Measurements from ENCODE around the gene ATP6V1G1. TPM values are rescaled to one million over a fixed set of nuclear protein-coding genes. Genes with fewer than 3 reads are reported as not detected.

ATP6V1G1 gene
- total RNA-seq, 2 experiments from 2014 or later = 92.4 to 94.2 TPM

DNA sequence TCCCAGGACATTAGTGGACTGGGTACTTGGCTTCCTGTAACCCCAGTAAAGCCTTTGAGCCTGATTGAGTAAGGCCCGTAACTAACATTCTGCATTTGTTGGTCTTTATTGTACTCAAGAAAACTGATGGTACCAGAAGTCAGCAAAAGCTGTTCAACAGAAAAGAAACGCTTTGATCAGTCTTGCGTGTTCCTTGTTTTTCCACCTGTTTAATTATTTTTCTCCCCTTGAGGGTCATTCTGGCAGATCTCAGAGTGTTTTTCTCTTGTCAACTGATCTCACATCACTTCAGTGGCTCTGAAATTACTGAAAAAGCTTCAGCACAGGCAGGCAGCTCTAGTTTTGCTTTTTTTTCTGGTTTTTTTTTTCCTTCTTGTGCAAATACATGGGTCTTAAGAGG lies 17.4 kb downstream of the ATP6V1G1 start:
- H3K27ac Mint-ChIP-seq = no peak overlapping the region
- H3K27me3 Mint-ChIP-seq = no peaks in the 10 kb centered on the region
- no peak overlapping the region for H3K4me3 Mint-ChIP-seq
- POLR2A ChIA-PET = no interaction called here
- peaks cover 8% of the 10 kb centered on the region for H3K9me3 Mint-ChIP-seq
- H3K36me3 Mint-ChIP-seq (ENCODE audit: low read depth) = peaks cover 31% of the 10 kb centered on the region
- no peak for DNase-seq
- CTCF ChIA-PET = interaction anchor here (1.2 to 1.4 kb wide), 2 partner anchors 13 to 76 kb away, joined by 3 to 5 read pairs; no protein-coding TSS in a partner anchor
- H3K4me1 Mint-ChIP-seq = peaks cover 8% of the 10 kb centered on the region

DNA sequence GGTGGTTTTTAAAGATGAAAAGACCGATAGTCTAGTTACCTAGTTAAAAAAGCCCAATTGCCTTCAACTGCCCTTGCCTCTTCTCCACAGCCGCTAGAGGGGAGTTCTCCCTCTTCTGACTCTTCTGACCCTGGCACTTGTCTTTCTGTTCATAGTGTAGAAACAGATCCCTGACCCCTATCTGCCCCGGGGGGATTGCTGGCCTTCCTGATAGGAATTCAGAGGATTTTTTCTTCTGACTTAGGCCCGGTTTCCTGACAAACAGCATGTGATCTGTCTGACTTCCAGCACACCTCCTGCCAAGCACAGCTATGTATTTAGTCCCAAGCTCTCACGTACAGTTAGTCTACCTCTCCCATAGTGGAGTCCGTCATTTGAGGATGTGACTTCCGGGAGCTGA lies 18.5 kb downstream of the ATP6V1G1 start:
- POLR2A ChIA-PET = interaction anchor here (2.1 to 2.6 kb wide), 2 partner anchors 14 to 18 kb away, joined by 5 to 8 read pairs; partner anchors contain the start of gene ATP6V1G1

DNA sequence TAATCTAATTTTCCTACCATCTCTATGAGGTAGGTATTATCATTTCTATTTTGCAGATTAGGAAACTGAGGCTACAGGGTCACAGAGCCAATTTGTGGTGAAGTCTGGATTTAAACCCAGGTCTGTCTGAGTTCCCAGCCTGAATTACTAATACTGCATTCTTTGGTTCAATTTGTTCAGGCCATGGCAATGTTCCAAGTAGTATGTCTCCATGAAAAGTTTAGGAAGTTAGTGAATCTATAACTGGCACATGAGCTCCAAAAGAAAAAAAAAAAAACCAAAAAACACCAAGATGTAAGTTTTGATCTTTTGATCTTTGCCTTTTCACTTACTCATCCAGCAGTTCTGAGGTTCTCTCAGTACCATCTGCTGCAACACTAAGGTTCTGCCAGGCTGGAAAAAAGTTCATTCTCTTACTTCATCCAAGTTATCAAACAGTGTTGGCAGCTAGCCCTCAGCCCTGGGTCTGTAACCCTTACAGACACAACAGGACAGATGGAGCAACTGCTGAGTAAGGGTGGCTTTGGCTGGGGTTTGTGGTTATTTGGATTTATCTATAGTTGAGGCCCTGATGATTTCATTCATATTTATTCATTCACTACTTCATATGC lies 19.1 kb downstream of the ATP6V1G1 start:
- POLR2A ChIA-PET = interaction anchor here (2.1 to 2.6 kb wide), 2 partner anchors 14 to 19 kb away, joined by 5 to 8 read pairs; partner anchors contain the start of gene ATP6V1G1
- peaks cover 5% of the 10 kb centered on the region for H3K9me3 Mint-ChIP-seq
- peaks cover 17% of the 10 kb centered on the region for H3K4me1 Mint-ChIP-seq
- no peaks in the 10 kb centered on the region for H3K27me3 Mint-ChIP-seq
- no peak overlapping the region for H3K4me3 Mint-ChIP-seq
- no peak overlapping the region for H3K27ac Mint-ChIP-seq
- no peak for DNase-seq
- peaks cover 14% of the 10 kb centered on the region for H3K36me3 Mint-ChIP-seq (ENCODE audit: low read depth)
- CTCF ChIA-PET = interaction anchor here (0.6 to 4.1 kb wide), 6 partner anchors 14 to 221 kb away, joined by 3 to 17 read pairs (median 4); partner anchors contain the start of gene ATP6V1G1

More for the DNA sequence above, 18.5 kb downstream of the ATP6V1G1 start:
- Mint-ChIP-seq H3K27me3 (no peaks in the 10 kb centered on the region), H3K4me1 (peaks cover 17% of the 10 kb centered on the region), H3K27ac (no peak overlapping the region), H3K4me3 (no peak overlapping the region), H3K9me3 (peaks cover 8% of the 10 kb centered on the region), H3K36me3 (ENCODE audit: low read depth) (peaks cover 21% of the 10 kb centered on the region)
- DNase-seq = no peak
- CTCF ChIA-PET = interaction anchor here (0.6 to 4.1 kb wide), 4 partner anchors 14 to 220 kb away, joined by 3 to 17 read pairs (median 4); no protein-coding TSS in a partner anchor

DNA sequence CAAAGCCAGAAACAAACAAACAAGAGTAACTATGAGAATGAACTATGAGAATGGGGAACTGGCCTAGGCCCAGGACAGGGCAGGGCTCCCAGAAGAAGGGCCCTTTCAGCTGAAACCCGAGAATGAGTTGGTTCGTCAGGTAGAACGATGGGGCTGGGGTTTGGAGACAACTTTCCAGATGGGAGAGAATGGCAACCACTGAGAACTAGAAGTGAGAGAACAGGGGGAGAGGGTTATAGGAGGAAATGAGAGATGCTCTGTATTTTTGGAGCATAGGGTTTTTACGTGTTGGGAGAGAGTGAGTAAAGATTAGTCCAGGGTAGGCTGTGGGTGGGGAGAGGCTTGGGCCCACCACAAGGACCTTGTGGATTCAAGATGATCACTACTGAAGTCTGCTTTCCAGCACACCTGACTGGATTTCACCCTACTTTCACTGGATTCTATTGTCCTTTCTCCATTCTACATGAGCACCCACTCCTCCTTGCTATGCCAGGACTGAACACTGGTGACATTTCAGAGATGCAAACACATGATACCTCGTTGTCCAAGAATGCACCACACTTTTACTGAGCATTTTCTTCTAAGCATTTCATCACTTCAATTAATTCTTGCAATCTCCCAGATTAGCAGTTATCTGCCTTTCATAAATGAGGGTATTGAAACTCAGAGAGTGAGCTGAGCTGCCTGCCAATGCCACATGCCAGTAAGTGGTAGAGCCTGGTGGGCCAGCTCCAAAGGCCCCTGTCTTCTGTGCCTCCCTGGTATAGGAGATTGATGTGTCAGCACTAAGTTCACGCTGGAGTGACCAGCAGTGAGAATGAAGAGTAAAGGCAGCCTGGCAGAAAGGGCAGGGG lies 20.3 kb downstream of the ATP6V1G1 start:
- Mint-ChIP-seq H3K36me3 (ENCODE audit: low read depth) (peaks cover 9% of the 10 kb centered on the region), H3K4me3 (no peak overlapping the region), H3K27me3 (no peaks in the 10 kb centered on the region), H3K9me3 (no peaks in the 10 kb centered on the region), H3K27ac (no peak overlapping the region), H3K4me1 (peaks cover 27% of the 10 kb centered on the region)
- CTCF ChIA-PET = interaction anchor here (1.1 to 4.1 kb wide), 3 partner anchors 15 to 45 kb away, joined by 3 to 17 read pairs (median 4); no protein-coding TSS in a partner anchor
- DNase-seq = no peak
- POLR2A ChIA-PET = interaction anchor here (1.1 to 2.6 kb wide), 2 partner anchors 15 kb away, joined by 5 to 8 read pairs; no protein-coding TSS in a partner anchor

DNA sequence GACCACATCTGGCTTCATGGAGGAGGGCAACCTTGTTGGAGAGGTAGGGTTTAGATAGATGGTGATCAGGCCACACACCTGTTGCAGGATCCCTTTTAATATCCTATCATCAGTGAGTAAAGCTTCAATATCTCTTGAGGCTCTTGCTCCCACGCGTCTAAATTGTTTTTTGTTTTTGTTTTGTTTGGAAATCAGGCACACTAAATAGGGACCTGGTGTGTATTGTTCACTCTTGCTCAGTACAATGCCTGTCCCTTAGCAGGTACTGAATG lies 20.9 kb downstream of the ATP6V1G1 start:
- H3K4me3 Mint-ChIP-seq = no peak overlapping the region
- no peaks in the 10 kb centered on the region for H3K9me3 Mint-ChIP-seq
- H3K27me3 Mint-ChIP-seq = no peaks in the 10 kb centered on the region
- no peak for DNase-seq
- ChIA-PET POLR2A (interaction anchor here (1.1 kb wide), 1 partner anchor 16 kb away, joined by 5 read pairs; no protein-coding TSS in a partner anchor), CTCF (interaction anchor here (4.1 kb wide), 1 partner anchor 16 kb away, joined by 17 read pairs; no protein-coding TSS in a partner anchor)
- no peak overlapping the region for H3K27ac Mint-ChIP-seq
- H3K4me1 Mint-ChIP-seq = peaks cover 33% of the 10 kb centered on the region
- H3K36me3 Mint-ChIP-seq (ENCODE audit: low read depth) = peaks cover 6% of the 10 kb centered on the region

DNA sequence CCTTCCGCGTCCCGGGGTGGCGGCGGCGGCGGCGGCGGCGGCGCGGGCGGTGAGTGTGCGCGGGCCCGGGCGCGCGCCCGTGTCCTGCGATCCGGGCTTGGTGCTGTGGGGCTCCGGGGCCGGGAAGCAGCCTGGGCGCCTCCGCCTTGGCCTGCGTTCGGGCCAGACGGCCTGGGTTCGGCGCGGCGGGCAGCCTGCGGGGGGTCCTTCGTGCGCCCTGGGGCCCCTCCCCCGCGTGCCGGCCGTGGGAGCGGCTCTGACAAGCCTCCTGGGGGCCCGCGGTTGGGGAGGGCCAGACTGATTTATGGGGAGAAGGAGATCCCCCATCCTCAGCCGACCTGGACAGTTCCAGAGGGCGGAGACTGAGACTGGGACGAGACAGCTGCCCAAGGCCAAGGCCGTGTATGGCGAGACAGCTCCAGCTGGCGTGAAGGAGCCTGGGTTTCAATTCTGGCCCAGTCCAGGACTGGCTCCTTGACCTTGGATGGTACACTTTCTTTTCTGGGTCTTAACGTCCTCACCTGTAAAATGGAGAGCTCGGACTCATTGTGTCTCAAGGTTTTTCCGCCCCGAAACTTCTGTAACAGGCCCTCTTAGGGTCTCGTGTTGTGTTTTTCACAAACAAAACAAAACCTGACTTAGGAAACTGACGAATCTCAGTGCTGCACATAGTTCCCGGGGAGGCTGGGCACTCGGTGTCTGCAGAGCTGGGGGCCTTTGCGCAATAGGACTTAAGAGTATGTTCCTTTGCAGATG lies 24.1 kb downstream of the ATP6V1G1 start:
- ChIA-PET CTCF (interaction anchor here (1.0 to 3.3 kb wide), 5 partner anchors 19 to 206 kb away, joined by 3 to 32 read pairs (median 4); no protein-coding TSS in a partner anchor), POLR2A (interaction anchor here (0.7 to 4.3 kb wide), 15 partner anchors 9 to 317 kb away, joined by 3 to 109 read pairs (median 3); partner anchors contain the start of gene ATP6V1G1)
- peaks cover 49% of the 10 kb centered on the region for H3K4me1 Mint-ChIP-seq
- H3K4me3 Mint-ChIP-seq = peak overlapping the region; percentile 84
- H3K9me3 Mint-ChIP-seq = no peaks in the 10 kb centered on the region
- peaks cover 14% of the 10 kb centered on the region for H3K36me3 Mint-ChIP-seq (ENCODE audit: low read depth)
- peak overlapping the region; percentile 76 for H3K27ac Mint-ChIP-seq
- peak; percentile 51 for DNase-seq
- no peaks in the 10 kb centered on the region for H3K27me3 Mint-ChIP-seq

DNA sequence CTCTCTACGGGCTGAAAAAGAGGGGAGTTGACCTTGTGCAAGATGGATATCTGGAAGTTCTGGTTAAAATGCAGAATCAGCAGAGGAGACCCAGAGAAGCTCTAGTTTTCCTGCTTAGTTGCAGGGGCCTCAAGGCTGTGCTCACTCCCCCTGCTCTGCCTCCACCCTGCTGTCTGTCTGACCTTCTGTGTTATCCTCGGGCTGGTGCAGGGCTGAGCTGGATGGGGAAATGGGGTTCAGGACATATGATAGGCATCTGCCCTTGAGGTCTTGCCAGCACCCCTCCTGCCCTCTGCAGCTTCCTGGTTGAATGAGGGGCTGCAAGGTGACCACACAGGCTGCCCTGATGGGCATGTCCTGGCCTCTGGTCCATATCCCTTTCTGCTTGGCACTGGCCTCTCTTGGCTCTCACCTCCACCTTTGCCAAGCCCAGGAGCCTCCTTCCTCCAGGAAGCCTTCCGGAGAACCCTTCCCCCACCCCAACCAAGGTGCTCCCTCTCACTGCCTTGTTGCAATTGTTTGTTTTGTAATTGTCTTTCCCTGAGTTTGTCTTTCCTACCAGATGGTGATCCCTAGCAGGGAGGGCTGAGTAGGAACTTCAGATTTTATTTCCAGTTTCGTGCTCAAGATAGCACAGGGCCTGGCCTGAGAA lies 24.8 kb downstream of the ATP6V1G1 start:
- Mint-ChIP-seq H3K36me3 (ENCODE audit: low read depth) (peaks cover 18% of the 10 kb centered on the region), H3K4me3 (peak overlapping the region; percentile 84), H3K27ac (peak overlapping the region; percentile 76), H3K4me1 (peaks cover 52% of the 10 kb centered on the region), H3K27me3 (no peaks in the 10 kb centered on the region), H3K9me3 (no peaks in the 10 kb centered on the region)
- ChIA-PET CTCF (interaction anchor here (1.0 to 3.3 kb wide), 4 partner anchors 20 to 207 kb away, joined by 3 to 32 read pairs (median 14); no protein-coding TSS in a partner anchor), POLR2A (interaction anchor here (0.7 to 4.3 kb wide), 14 partner anchors 8 to 317 kb away, joined by 3 to 109 read pairs (median 4); partner anchors contain the start of gene ATP6V1G1)
- no peak for DNase-seq

DNA sequence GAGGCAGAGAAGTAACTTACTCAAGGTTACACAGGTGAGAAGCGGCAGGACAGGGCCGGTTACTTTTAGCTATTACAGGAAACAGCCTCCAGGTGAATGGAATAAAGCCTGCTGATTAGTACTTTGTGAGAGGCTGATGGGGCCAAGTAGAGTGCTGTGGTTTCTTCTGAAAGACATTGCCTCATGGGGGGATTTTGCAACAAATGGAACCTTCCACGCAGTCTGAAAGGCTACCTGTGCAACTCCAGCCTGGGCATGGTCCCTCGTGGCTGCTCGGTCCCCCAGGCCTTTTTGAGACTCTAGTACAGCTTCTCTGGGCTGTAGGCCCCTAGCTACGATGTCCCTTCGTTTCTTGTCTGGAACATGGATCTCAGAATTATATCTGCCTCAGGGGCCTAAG lies 25.5 kb downstream of the ATP6V1G1 start:
- H3K4me1 Mint-ChIP-seq = peaks cover 52% of the 10 kb centered on the region
- no peak for DNase-seq
- H3K4me3 Mint-ChIP-seq = peak overlapping the region; percentile 84
- no peaks in the 10 kb centered on the region for H3K27me3 Mint-ChIP-seq
- H3K9me3 Mint-ChIP-seq = no peaks in the 10 kb centered on the region
- ChIA-PET POLR2A (interaction anchor here (1.2 to 4.3 kb wide), 4 partner anchors 9 to 39 kb away, joined by 5 to 109 read pairs (median 6); partner anchors contain the start of gene ATP6V1G1), CTCF (interaction anchor here (3.0 to 3.3 kb wide), 2 partner anchors 21 to 40 kb away, joined by 25 to 32 read pairs; no protein-coding TSS in a partner anchor)
- H3K27ac Mint-ChIP-seq = peak overlapping the region; percentile 76
- H3K36me3 Mint-ChIP-seq (ENCODE audit: low read depth) = peaks cover 19% of the 10 kb centered on the region

DNA sequence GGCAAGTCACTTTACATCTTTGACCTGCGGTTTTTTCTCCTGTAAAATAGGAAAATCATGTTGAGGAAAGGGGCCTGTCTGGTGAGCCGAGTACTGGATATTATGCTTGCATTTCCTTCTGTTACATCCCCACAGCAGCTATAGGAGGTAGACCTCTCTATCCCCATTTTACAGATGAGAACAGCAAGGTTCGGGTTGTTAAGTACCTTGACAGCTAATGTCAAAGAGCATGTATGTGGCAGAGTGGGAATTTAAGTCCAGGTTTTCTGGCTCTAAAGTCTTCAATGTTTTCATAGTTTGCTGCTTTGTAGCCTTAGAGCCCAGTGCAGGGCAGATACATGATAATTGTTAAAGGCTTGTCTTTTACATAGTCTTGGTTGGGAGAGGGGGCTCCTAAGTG lies 26.4 kb downstream of the ATP6V1G1 start:
- ChIA-PET POLR2A (interaction anchor here (1.0 to 4.3 kb wide), 2 partner anchors 24 to 27 kb away, joined by 3 to 109 read pairs; partner anchors contain the start of gene ATP6V1G1), CTCF (no interaction called here)
- Mint-ChIP-seq H3K36me3 (ENCODE audit: low read depth) (peaks cover 27% of the 10 kb centered on the region), H3K27me3 (no peaks in the 10 kb centered on the region), H3K9me3 (no peaks in the 10 kb centered on the region), H3K4me1 (peaks cover 54% of the 10 kb centered on the region), H3K4me3 (no peak overlapping the region), H3K27ac (peak overlapping the region; percentile 4)
- DNase-seq = no peak

DNA sequence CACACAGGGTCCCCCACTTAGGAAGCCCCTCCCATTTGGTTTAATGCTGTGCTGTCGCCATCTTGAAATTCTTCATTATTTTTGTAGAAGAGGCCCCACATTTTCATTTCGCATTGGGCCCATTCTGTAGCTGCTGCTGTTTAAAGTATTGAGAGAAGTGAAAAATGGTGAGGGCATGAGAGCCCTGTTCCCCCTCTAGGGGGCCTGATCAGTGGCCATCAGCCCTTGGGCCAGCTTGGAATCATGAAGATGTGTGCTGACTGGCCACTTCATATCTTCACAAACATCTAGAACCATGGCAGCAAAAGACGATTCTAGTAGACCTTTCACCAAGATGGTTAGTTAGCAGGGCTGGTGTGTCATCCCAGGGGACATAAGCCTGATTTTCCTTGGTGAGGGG lies 26.8 kb downstream of the ATP6V1G1 start:
- CTCF ChIA-PET = no interaction called here
- Mint-ChIP-seq H3K27ac (no peak overlapping the region), H3K9me3 (no peaks in the 10 kb centered on the region), H3K36me3 (ENCODE audit: low read depth) (peaks cover 32% of the 10 kb centered on the region), H3K27me3 (no peaks in the 10 kb centered on the region), H3K4me1 (peaks cover 56% of the 10 kb centered on the region), H3K4me3 (no peak overlapping the region)
- no peak for DNase-seq
- POLR2A ChIA-PET = interaction anchor here (1.0 kb wide), 1 partner anchor 27 kb away, joined by 3 read pairs; the partner anchor contains the start of gene ATP6V1G1

DNA sequence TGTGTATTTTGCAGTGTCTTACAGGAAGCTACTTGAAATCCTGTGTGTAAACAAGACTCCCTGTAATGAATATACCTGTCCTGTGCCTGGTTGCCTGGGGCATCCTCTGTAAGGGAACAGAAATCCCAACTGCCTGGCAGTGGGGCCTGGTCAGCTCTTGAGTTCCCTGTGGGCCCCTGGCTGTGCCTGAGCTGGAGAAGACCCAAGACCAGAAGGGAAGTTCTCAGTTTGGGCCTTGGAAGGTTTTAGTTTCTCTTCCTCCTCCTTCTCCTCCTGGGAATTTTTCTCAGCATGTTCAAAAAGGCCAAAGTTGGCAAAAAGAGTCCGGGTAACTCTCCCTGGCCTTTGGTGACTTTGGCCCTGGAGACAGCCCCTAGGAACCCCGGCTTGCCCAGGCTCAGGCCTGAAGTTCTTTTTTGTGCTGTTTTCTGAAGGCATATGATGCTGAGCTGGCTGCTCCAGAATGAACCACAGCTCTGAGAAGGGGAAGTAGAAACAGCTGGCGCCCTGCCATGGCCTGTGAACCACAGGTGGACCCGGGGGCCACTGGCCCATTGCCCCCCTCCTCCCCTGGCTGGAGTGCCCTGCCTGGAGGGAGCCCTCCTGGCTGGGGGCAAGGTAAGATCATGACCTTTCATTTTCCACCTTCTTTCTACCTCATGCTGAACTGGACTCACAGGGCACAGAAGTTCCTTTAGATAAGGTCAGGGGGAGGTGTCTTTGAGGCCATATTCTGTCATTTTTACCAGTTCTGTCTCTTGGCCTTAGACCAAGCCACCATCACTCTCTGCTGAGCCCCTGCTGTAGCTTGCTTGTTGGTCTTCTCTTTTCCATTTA lies 29.3 kb downstream of the ATP6V1G1 start:
- CTCF ChIA-PET = interaction anchor here (0.5 to 1.6 kb wide), 6 partner anchors 18 to 130 kb away, joined by 3 to 10 read pairs (median 3); no protein-coding TSS in a partner anchor
- Mint-ChIP-seq H3K9me3 (no peaks in the 10 kb centered on the region), H3K4me1 (peaks cover 45% of the 10 kb centered on the region), H3K4me3 (no peak overlapping the region), H3K36me3 (ENCODE audit: low read depth) (peaks cover 46% of the 10 kb centered on the region), H3K27ac (peak overlapping the region; percentile 73), H3K27me3 (no peaks in the 10 kb centered on the region)
- POLR2A ChIA-PET = interaction anchor here (1.1 to 2.3 kb wide), 2 partner anchors 29 to 36 kb away, joined by 5 to 7 read pairs; partner anchors contain the start of gene ATP6V1G1
- DNase-seq = no peak

All from activated CD4-positive, alpha-beta memory T cell treated with anti-CD3 and anti-CD28 coated beads, Interleukin-2, amount 10 ng/mL, durations not matched to agents 7 days and 5 days (primary cell).